NCI-H69 (cell line): ENCODE results near the gene PPFIA2.

Experiments used
- DNase-seq: peaks from one replicate; lab custom pipeline; 2025; lab: John Stamatoyannopoulos, UW

The PPFIA2 gene

DNA sequence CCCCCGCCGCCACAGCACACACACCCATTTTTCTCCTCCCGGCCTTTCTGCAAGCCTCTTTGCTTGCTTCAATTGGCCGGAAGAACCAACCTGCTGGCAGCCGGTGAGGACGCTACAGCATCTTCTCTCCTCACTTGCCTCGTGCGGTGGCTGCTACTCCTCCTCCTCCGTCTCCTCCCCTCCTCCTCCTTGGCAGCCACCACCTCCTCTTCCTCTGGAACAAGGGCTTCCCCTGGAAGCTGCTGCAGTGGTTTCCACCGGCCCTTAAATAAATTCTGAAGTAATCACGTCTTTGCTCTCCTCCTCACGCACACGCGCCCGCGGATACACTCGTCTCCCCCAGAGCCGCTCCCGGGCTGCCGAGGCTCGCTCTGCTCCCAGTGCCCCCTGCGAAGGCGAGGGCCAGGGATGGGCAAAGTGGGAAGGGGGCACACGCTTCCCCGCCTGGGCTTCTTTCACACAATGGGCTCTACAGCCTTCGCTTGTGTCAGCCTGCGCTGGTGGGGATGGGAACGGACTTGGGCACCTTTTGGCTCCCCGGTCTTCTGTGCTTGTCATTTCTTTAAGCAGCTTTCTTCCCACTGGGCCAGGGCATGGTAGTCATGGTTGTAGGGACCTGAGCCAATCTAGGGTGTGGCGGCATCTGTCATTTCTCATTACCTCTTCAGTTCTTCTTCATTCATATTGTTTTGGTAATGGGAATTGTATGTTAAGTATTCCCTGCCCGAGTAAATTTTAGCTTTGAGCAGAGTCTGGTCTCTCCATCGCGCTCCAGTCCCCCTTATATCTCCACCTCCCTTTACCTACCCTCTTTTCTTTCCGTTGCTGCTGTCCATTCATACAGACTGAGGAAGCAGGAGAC, at the start of gene PPFIA2:
PPFIA2 (minus strand) TSS at position 161 of the 862 bp plus-strand sequence.
- DNase-seq: peak; percentile 92

GRCh38 chr12:81800298-81801148, 41.4 kb upstream of the PPFIA2 start:
- peak; percentile 52 for DNase-seq

- peak; percentile 74 for DNase-seq
Observed at GRCh38 chr12:81798294-81798693, 39.1 kb upstream of the PPFIA2 start.

- DNase-seq: peak; percentile 78
Observed at GRCh38 chr12:81797100-81797499, 38.0 kb upstream of the PPFIA2 start.

GRCh38 chr12:81792666-81793065, 33.5 kb upstream of the PPFIA2 start:
- no peak for DNase-seq

DNA sequence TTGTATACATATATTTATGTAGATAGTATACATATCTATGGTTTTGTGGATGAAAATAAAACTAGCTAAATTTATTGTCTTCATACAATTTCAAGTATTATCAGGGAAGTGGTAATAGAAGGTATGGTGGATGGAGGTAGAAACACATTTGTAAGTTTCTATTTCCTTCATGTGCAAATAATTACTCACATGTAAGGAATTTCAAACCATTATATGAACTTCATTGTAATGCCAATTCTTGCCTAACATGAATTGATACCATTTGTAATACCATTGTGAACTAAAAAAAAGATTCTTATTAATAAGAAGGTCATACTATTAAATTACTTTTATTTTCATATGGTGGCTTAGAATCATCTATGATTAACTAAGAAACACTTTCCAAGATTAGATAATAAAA, 20.1 kb upstream of the PPFIA2 start:
- no peak for DNase-seq

- no peak for DNase-seq
Observed at GRCh38 chr12:81778719-81779118, 19.6 kb upstream of the PPFIA2 start.

DNA sequence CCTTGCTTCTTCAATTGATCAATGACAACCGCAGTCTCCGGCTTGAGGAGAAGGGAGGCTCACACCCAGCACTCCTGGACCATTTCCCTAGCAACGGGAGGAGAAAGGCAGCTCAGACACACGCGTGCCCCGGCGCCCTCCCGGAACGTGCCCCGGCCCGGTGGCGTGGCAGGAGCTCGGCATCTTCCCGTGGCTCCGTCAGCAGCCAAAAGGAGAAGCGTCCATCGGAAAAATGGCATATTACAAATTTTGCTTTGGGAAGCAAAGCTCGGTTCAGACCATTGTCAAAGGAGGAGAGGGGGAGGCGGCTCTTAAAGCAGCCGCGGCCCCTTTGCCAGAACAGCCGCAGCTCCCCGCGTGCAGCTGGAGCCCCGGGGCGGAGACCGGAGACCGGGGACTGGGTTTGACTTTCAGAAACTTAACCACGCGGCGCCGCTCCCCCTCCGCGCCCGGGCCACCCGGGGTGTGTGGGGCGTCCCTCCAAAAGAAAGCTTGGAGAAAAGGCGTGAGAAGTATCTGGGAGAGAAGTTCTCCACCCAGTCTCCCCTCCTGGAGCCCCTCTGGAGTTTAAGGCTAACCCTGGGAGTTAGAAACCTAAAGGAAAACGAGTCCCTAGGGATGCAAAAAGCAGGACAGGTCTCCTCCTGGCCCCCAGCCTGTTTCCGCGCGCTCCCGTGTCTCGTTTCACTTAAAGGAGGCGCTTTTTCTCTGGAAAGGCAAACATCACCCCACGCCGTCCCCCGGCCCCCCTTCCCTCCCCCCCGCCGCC, 545 bp downstream of the PPFIA2 start:
- peak; percentile 98 for DNase-seq

GRCh38 chr12:81757731-81758365, 1.3 kb downstream of the PPFIA2 start:
- peak; percentile 74 for DNase-seq

- no peak for DNase-seq
Observed at GRCh38 chr12:81729781-81730180, 29.4 kb downstream of the PPFIA2 start.

DNA sequence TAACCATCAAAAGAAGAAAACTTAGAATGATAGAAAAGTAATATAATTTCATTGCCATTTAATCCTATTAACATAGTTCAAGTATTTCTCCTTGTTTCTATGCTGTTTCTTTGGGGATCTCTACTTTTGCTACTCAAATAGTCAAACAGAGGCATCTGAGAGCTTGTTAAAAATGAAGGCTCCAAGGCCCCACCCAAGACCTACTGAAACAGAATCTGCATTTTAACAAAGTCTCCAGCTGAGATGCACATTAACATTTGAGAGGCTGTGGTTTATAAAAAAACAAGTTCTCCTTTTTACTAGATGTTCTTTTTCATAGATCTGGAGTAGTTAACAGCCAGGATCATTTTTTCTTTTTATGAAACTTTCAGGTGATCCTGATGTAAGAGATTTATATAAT, 31.8 kb downstream of the PPFIA2 start:
- DNase-seq: no peak

DNA sequence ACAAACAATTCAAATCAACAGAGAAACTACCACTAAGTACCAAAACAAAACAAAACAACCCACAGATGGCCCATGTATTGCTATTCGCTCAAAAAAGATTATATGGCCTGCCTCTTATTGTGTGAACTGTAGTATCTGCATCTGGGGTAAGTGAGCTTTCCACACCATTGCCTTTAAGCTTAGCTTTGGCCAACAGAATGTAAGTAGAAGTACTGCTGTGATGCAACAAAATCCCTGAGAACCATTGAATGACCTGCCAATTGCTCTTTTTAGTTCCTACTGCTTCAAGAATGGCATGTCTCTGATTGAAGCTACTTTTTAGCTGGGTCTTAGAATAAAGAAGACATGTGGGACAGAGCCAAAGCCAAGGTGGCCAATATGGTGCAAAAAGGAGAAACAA, 32.5 kb downstream of the PPFIA2 start:
- peak; percentile 51 for DNase-seq

GRCh38 chr12:81723361-81723760, 35.8 kb downstream of the PPFIA2 start:
- peak; percentile 71 for DNase-seq

- DNase-seq: peak; percentile 17
Observed at GRCh38 chr12:81722004-81722403, 37.1 kb downstream of the PPFIA2 start.

DNA sequence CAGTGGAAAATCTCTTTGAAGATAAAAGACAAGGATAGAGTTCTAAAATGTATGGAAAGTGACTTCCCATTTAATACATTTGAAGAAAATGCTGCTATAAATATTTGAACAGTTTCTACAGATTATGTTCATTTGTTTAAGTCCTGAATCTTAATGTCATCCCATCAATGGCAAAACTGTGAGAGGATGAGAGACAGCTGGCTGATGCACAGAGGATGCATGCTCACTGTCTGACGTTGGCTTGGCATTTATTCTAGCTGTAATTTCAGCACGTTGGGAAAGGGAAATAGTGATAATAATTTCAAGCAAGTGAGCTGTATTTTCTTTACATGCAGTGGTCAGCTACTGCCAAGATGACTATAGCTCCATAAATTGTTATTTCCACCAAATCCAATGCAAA, 40.5 kb downstream of the PPFIA2 start:
- DNase-seq: peak; percentile 67

GRCh38 chr12:81712536-81712935, 46.6 kb downstream of the PPFIA2 start:
- no peak for DNase-seq

DNA sequence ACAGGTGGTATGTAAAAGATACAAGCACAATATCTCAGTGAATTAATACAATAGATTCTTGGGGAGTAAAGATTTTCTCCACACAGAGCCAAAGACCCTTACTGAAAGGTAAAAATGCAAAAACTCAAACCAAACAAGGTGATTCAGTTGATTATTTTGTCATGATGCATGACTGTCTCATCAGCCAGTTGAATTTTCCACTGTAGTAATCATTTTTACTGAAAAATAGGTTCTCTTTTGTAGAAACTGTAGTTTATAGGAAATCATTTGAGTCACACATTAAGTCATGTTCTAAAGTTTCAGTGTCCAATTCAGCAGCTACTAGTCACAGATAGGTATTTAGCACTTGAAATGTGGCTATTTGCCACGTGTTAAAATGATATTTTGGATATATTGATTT, 53.6 kb downstream of the PPFIA2 start:
- no peak for DNase-seq

- DNase-seq: no peak
Observed at GRCh38 chr12:81699551-81699950, 59.6 kb downstream of the PPFIA2 start.

- DNase-seq: peak; percentile 77
Observed at GRCh38 chr12:81692008-81692407, 67.1 kb downstream of the PPFIA2 start.

DNA sequence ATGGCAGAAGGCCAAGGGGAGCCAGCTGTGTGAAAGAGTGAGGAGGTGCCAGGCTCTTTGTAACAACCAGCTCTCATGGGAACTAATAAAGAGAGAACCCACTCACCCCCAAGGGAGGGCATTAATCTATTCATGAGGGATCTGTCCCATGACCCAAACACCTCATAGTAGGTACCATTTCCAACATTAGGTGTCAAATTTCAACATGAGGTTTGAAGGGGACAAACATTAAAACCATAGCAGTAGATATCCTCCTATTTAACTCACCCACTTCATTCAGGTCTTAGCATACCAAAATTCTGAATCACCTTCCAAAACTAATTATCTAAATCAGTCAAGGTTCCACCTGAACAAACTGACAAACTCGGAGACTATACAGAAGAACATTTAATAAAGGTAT, 75.3 kb downstream of the PPFIA2 start:
- DNase-seq: peak; percentile 87

DNA sequence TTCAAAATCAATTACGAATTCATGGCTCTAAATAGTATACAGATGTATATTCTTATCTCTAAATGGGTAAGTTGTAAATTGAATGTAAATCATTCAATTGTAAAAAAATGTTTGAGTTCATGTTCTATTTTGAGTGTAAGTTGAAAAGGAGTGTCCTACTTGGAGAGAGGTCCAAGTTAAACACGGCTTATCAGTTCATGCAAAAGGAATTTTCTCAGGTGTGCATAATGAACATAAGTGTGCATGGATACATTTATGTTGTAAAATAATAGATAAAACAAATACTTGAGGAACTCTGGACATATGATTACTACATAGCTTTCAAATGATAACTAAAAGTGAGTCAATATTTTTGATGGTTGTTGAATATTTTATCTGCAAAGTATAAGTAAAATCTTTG, 79.5 kb downstream of the PPFIA2 start:
- no peak for DNase-seq

DNA sequence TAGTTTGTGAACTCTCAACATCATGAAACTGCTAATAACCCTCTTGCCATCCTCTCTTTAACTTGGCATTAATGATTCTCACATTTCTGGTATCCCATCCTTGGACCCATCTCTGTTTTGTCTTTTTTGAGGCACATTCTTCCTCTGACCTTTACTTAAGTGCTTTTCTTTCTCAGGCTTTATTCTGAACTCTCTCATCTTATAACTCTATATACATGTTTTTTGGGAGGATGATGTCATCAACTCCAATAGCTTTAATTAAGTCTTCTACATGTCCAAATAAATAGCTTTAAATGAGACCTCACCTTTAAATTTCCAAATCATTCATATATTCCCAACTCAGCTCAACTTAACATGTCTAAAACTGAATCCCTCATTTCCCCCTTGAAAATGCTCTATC, 88.4 kb downstream of the PPFIA2 start:
- DNase-seq: no peak
